Stomach smooth muscle (tissue), 2 donors: ENCODE measurements around the gene RECK.

Experiments used
- H3K27ac ChIP-seq: one replicate; pipeline ENCODE4 v1.7.0; 2013; ENCODE audit warnings: mild to moderate bottlenecking, low read length, inconsistent platforms
- H3K27me3 ChIP-seq, 2 donors: one replicate each; pipeline ENCODE4 v1.7.0; 2013; ENCODE audit warnings: low read length in 2 of 2; ENCODE audit not compliant: insufficient read depth in 2 of 2, control insufficient read depth in 1 of 2
- H3K36me3 ChIP-seq, 2 donors: one replicate each; pipeline ENCODE4 v1.7.0; 2013; ENCODE audit warnings: low read length in 2 of 2; ENCODE audit not compliant: control insufficient read depth in 2 of 2, insufficient read depth in 2 of 2
- H3K4me1 ChIP-seq: one replicate; pipeline ENCODE4 v1.7.0; 2013; ENCODE audit warnings: low read length; ENCODE audit not compliant: control insufficient read depth, insufficient read depth
- H3K4me3 ChIP-seq, 2 donors: one replicate each; pipeline ENCODE4 v1.7.0; 2013; ENCODE audit warnings: low read length in 2 of 2
- H3K9ac ChIP-seq, 2 donors: one replicate each; pipeline ENCODE4 v1.7.0; 2013; ENCODE audit warnings: low read length in 2 of 2, mild to moderate bottlenecking in 1 of 2
- H3K9me3 ChIP-seq, 2 donors: one replicate each; pipeline ENCODE4 v1.7.0; 2013; ENCODE audit warnings: low read length in 2 of 2; ENCODE audit not compliant: control insufficient read depth in 2 of 2
- donor health status: healthy.
- donor health status: Pancreatic carcinoma.

RECK gene

GRCh38 chr9:36039696-36040095 lies 3.0 kb downstream of the RECK start:
- Histone ChIP-seq H3K27me3 (no peaks in the 10 kb centered on the region), H3K4me3 (no peak overlapping the region), H3K27ac (no peak overlapping the region), H3K36me3 (no peaks in the 10 kb centered on the region), H3K4me1 (peaks cover 8% of the 10 kb centered on the region), H3K9ac (no peak overlapping the region), H3K9me3 (no peaks in the 10 kb centered on the region)

DNA sequence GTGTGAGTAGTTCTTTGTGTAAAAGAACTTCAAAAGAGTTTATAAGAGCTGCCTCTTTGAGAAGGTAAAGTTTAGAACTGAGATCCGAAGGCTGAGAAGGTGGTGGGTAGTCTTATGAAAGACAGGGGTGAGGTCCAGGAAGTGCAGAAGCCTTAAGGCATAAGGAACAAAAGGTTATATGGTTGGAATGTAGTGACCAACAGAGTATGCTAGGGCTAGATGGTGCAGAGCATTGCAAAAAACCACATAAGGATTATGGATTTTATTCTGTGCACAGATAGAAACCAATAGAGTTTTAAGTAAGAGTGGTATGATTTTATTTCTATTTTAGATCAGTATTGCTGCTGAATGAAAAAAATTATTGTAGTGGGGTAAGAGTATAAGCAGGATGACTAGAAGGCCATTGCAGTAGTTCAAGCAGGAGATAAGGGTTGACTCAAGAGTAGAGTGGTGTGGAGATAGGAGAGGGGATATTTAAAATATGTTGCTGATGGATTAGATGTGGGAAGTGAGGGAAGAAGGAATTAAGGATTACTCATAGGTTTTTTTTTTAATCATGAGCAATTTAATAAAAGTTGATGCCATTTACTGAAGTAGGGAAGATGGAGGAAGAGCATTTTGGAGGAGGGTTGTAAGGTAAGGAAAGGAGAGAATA lies 3.7 kb downstream of the RECK start:
- Histone ChIP-seq H3K27ac (no peak overlapping the region), H3K4me1 (peaks cover 8% of the 10 kb centered on the region), H3K9me3 (no peaks in the 10 kb centered on the region), H3K27me3 (no peaks in the 10 kb centered on the region), H3K4me3 (no peak overlapping the region), H3K36me3 (no peaks in the 10 kb centered on the region), H3K9ac (no peak overlapping the region)

GRCh38 chr9:36041506-36041905 lies 4.8 kb downstream of the RECK start:
- Histone ChIP-seq H3K4me3 (no peak overlapping the region), H3K9me3 (no peaks in the 10 kb centered on the region), H3K27me3 (no peaks in the 10 kb centered on the region), H3K36me3 (no peaks in the 10 kb centered on the region), H3K27ac (no peak overlapping the region), H3K4me1 (peaks cover 6% of the 10 kb centered on the region), H3K9ac (no peak overlapping the region)

- H3K36me3 ChIP-seq, result no peaks in the 10 kb centered on the region
- H3K9me3 ChIP-seq, result no peaks in the 10 kb centered on the region
- no peaks in the 10 kb centered on the region for H3K27me3 ChIP-seq
- no peak overlapping the region for H3K4me3 ChIP-seq
- H3K4me1 ChIP-seq, result peaks cover 4% of the 10 kb centered on the region
- H3K27ac ChIP-seq, result no peak overlapping the region
- no peak overlapping the region for H3K9ac ChIP-seq
These were observed 8.9 kb downstream of the RECK start for GRCh38 chr9:36045610-36046009.

GRCh38 chr9:36046923-36047322 lies 10.2 kb downstream of the RECK start:
- peaks cover 4% of the 10 kb centered on the region for H3K4me1 ChIP-seq
- no peaks in the 10 kb centered on the region for H3K9me3 ChIP-seq
- no peak overlapping the region for H3K27ac ChIP-seq
- no peaks in the 10 kb centered on the region for H3K27me3 ChIP-seq
- H3K4me3 ChIP-seq, result no peak overlapping the region
- H3K36me3 ChIP-seq, result no peaks in the 10 kb centered on the region
- H3K9ac ChIP-seq, result no peak overlapping the region

GRCh38 chr9:36049408-36049807 lies 12.7 kb downstream of the RECK start:
- H3K9me3 ChIP-seq, result no peaks in the 10 kb centered on the region
- no peak overlapping the region for H3K4me3 ChIP-seq
- H3K4me1 ChIP-seq, result peaks cover 4% of the 10 kb centered on the region
- no peak overlapping the region for H3K27ac ChIP-seq
- no peak overlapping the region for H3K9ac ChIP-seq
- H3K27me3 ChIP-seq, result no peaks in the 10 kb centered on the region
- H3K36me3 ChIP-seq, result no peaks in the 10 kb centered on the region

DNA sequence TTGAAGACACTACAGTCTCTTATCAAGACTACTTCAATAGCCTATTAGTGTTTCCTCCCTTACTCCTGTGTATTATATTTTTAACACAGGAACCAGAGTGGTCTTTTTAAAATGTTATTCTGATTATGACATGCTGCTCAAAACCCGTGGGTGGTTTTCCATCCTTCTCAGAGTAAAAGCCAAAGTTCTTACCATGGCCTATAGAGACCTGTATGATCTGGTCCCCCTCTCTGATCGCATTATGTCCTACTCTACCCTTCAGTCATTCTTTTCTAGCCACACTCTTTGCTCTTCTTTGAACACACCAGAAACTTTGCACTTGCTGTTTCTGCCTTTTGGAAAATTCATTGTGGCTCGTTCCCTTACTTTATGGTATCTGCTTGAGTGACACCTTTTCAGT lies 13.8 kb downstream of the RECK start:
- no peaks in the 10 kb centered on the region for H3K9me3 ChIP-seq
- H3K36me3 ChIP-seq, result no peaks in the 10 kb centered on the region
- H3K9ac ChIP-seq, result no peak overlapping the region
- no peaks in the 10 kb centered on the region for H3K27me3 ChIP-seq
- peaks cover 4% of the 10 kb centered on the region for H3K4me1 ChIP-seq
- no peak overlapping the region for H3K4me3 ChIP-seq
- H3K27ac ChIP-seq, result no peak overlapping the region

GRCh38 chr9:36051317-36051716 lies 14.6 kb downstream of the RECK start:
- Histone ChIP-seq H3K9me3 (no peaks in the 10 kb centered on the region), H3K4me3 (no peak overlapping the region), H3K36me3 (no peaks in the 10 kb centered on the region), H3K4me1 (peaks cover 4% of the 10 kb centered on the region), H3K9ac (no peak overlapping the region), H3K27me3 (no peaks in the 10 kb centered on the region), H3K27ac (no peak overlapping the region)

- H3K36me3 ChIP-seq, result no peaks in the 10 kb centered on the region
- H3K4me3 ChIP-seq, result no peak overlapping the region
- no peaks in the 10 kb centered on the region for H3K9me3 ChIP-seq
- no peaks in the 10 kb centered on the region for H3K27me3 ChIP-seq
- no peak overlapping the region for H3K9ac ChIP-seq
- H3K27ac ChIP-seq, result no peak overlapping the region
- H3K4me1 ChIP-seq, result no peaks in the 10 kb centered on the region
These were observed 17.3 kb downstream of the RECK start for GRCh38 chr9:36053971-36054370.

- Histone ChIP-seq H3K27me3 (no peaks in the 10 kb centered on the region), H3K9me3 (no peaks in the 10 kb centered on the region)
These were observed 20.2 kb downstream of the RECK start for GRCh38 chr9:36056896-36057295.

GRCh38 chr9:36063804-36064447 lies 27.2 kb downstream of the RECK start:
- Histone ChIP-seq H3K36me3 (peaks cover 0 to 11% of the 10 kb centered on the region in 2 donors), H3K9ac (no peak overlapping the region), H3K9me3 (no peaks in the 10 kb centered on the region), H3K4me1 (no peaks in the 10 kb centered on the region), H3K27me3 (no peaks in the 10 kb centered on the region), H3K27ac (no peak overlapping the region), H3K4me3 (no peak overlapping the region)

More at GRCh38 chr9:36056896-36057295, 20.2 kb downstream of the RECK start:
- Histone ChIP-seq H3K27ac (no peak overlapping the region), H3K36me3 (no peaks in the 10 kb centered on the region), H3K9ac (no peak overlapping the region), H3K4me1 (no peaks in the 10 kb centered on the region), H3K4me3 (no peak overlapping the region)
